ENCODE measurements around the gene PLCH1.

- no peak for TF ChIP-seq CTCF (IDR thresholded peaks at IDR 0.05)
- TF ChIP-seq POLR2A (IDR thresholded peaks at IDR 0.05), result no peak
Measured at GRCh38 chr3:155704061-155704460, 40.8 kb downstream of the PLCH1 start.

Data from tibial nerve (tissue), 3 donors.